Measurements from ENCODE around the gene RNU5D-1.

- TF ChIP-seq NFATC3 (CRISPR knock-in tag; IDR thresholded peaks at IDR 0.05) = no peak
- TF ChIP-seq ZNF878 (CRISPR knock-in tag; IDR thresholded peaks at IDR 0.05) = no peak
- no peak for TF ChIP-seq ZNF660 (CRISPR knock-in tag; IDR thresholded peaks at IDR 0.05; ENCODE audit: borderline replicate concordance, low read depth)
- TF ChIP-seq MXD1 (CRISPR knock-in tag; IDR thresholded peaks at IDR 0.05) = no peak
- no peak for TF ChIP-seq ATF3 (CRISPR knock-in tag; IDR thresholded peaks at IDR 0.05)
- no peak for TF ChIP-seq POLR2AphosphoS5 (IDR thresholded peaks at IDR 0.05; ENCODE audit: low read depth, low read length)
- TF ChIP-seq FOXA1 (IDR thresholded peaks at IDR 0.05) = no peak
- TF ChIP-seq FOXA1 (CRISPR knock-in tag; IDR thresholded peaks at IDR 0.05) = no peak
- TF ChIP-seq PATZ1 (CRISPR knock-in tag; IDR thresholded peaks at IDR 0.05) = no peak
- no peak for TF ChIP-seq ZNF362 (CRISPR knock-in tag; IDR thresholded peaks at IDR 0.05; ENCODE audit: borderline replicate concordance)
- no peak for TF ChIP-seq ZNF121 (CRISPR knock-in tag; IDR thresholded peaks at IDR 0.05)
These were observed 34.9 kb downstream of the RNU5D-1 start for GRCh38 chr1:44696101-44696500.

All from HepG2 (cell line).